K562 (cell line): ENCODE results near the gene ELP5.

Experiments used
- ARID2 ChIP-seq: fragments of 450-650 bp; IDR thresholded peaks from 2 replicates; pipeline ENCODE4 v1.6.1; 2017; ENCODE audit warnings: antibody characterized with exemption, mild to moderate bottlenecking
- CREB1 ChIP-seq, 2 experiments: sonication (generic) in 1 of 2; formaldehyde crosslinking in 1 of 2; IDR thresholded peaks; 2 replicates each; pipeline versions ENCODE4 v1.6.1 to v1.8.0; 2012 to 2022; ENCODE audit warnings: inconsistent platforms in 1 of 2, mild to moderate bottlenecking in 1 of 2, missing genetic modification reagents in 1 of 2, moderate library complexity in 1 of 2
- MAX ChIP-seq: sonication (generic); formaldehyde crosslinking; IDR thresholded peaks from 2 replicates; pipeline ENCODE4 v1.9.0; 2022; ENCODE audit warnings: mild to moderate bottlenecking, missing genetic modification reagents
- SAFB2 ChIP-seq: fragments of 200-400 bp; formaldehyde crosslinking; IDR thresholded peaks from 2 replicates; pipeline ENCODE4 v1.6.1; 2018; ENCODE audit warnings: borderline replicate concordance, low read length, low read depth, moderate library complexity; ENCODE audit not compliant: severe bottlenecking
- SIX5 ChIP-seq, 2 experiments: IDR thresholded peaks; 2 replicates each; pipeline ENCODE4 v1.6.1; 2011; ENCODE audit warnings: low read length in 2 of 2, borderline replicate concordance in 1 of 2, low read depth in 1 of 2, mild to moderate bottlenecking in 1 of 2, moderate library complexity in 1 of 2; ENCODE audit not compliant: insufficient read depth in 1 of 2
- SMC3 ChIP-seq: conservative IDR thresholded peaks from 2 replicates; pipeline ENCODE4 v1.6.1; 2011; ENCODE audit warnings: low read depth, low read length, improper control_type of control experiment; ENCODE audit not compliant: insufficient read depth
- SPI1 ChIP-seq: IDR thresholded peaks from 2 replicates; pipeline ENCODE4 v1.6.1; 2011; ENCODE audit warnings: low read depth, low read length, control low read depth, borderline replicate concordance
- TCF7 ChIP-seq: sonication (generic); IDR thresholded peaks from 2 replicates; pipeline ENCODE4 v1.6.1; 2016; ENCODE audit warnings: antibody characterized with exemption, borderline replicate concordance
- TCFL5 ChIP-seq: fragments of 250-450 bp; sonication (Bioruptor Pico); conservative IDR thresholded peaks from 2 replicates; pipeline ENCODE4 v1.6.1; 2021; ENCODE audit warnings: mild to moderate bottlenecking, moderate library complexity, matching md5 sums
- ZBTB8A ChIP-seq: fragments of 450-650 bp; IDR thresholded peaks from 2 replicates; pipeline ENCODE4 v1.6.1; 2018; ENCODE audit warnings: mild to moderate bottlenecking, moderate library complexity; ENCODE audit not compliant: partially characterized antibody
- ZNF24 ChIP-seq: fragments of 450-650 bp; IDR thresholded peaks from 2 replicates; pipeline ENCODE4 v1.6.1; 2016
- ZNF830 ChIP-seq: fragments of 250-450 bp; sonication (Bioruptor Pico); IDR thresholded peaks from 2 replicates; pipeline ENCODE4 v1.5.0; 2021; ENCODE audit warnings: mild to moderate bottlenecking

- TF ChIP-seq ZNF24, result no peak
- TF ChIP-seq ZBTB8A, result no peak
- no peak for TF ChIP-seq ARID2
- no peak for TF ChIP-seq SIX5 (IDR thresholded peaks at IDR 0.05; ENCODE audit: borderline replicate concordance in 1 of 2, insufficient read depth in 1 of 2, low read depth in 1 of 2, low read length in 2 of 2)
- no peak for TF ChIP-seq CREB1 (IDR thresholded peaks at IDR 0.05)
- TF ChIP-seq CREB1 (CRISPR knock-in tag; IDR thresholded peaks at IDR 0.05), result no peak
- TF ChIP-seq SMC3, result no peak
- no peak for TF ChIP-seq SAFB2
- no peak for TF ChIP-seq ZNF830 (CRISPR knock-in tag)
- TF ChIP-seq SPI1, result no peak
- no peak for TF ChIP-seq MAX (CRISPR knock-in tag)
- TF ChIP-seq TCF7, result no peak
- no peak for TF ChIP-seq TCFL5 (CRISPR knock-in tag)
Observed at GRCh38 chr17:7249214-7249613, 2.8 kb upstream of the ELP5 start.
